CD4-positive, alpha-beta memory T cell (primary cell): ENCODE results near the gene ANKRD33B. TPM values are rescaled to one million over a fixed set of nuclear protein-coding genes. Genes with fewer than 3 reads are reported as not detected.
"Not testable (repeated sequence)": the region's sequence is repeated elsewhere in the genome, so short reads cannot be mapped to it uniquely, and the experiment has no call there.

ENCODE experiments used
- CTCF ChIA-PET: fragments of 350-600 bp; sonication (Branson Sonifier 250); formaldehyde crosslinking; loops from one replicate; lab custom pipeline; 2021; ENCODE audit warnings: inconsistent platforms; ENCODE audit not compliant: partially characterized antibody; lab: Charles Lee
- POLR2A ChIA-PET: fragments of 350-600 bp; sonication (Branson Sonifier 250); formaldehyde crosslinking; loops from one replicate; lab custom pipeline; 2021; ENCODE audit not compliant: partially characterized antibody; lab: Charles Lee
- DNase-seq, 5 donors: peaks; one replicate each; pipeline versions ENCODE4 v3.0.0 to v3.0.0-alpha.2; 2020 to 2022; ENCODE audit warnings: mixed read lengths in 1 of 5
- H3K27ac ChIP-seq: one replicate; pipeline ENCODE4 v1.7.0; 2013; ENCODE audit warnings: low read depth, low read length
- H3K27me3 ChIP-seq: 2 replicates; pipeline ENCODE4 v1.7.0; 2013; ENCODE audit warnings: mild to moderate bottlenecking, low read length, moderate library complexity; ENCODE audit not compliant: insufficient read depth
- H3K36me3 ChIP-seq: 2 replicates; pipeline ENCODE4 v1.7.0; 2013; ENCODE audit warnings: mild to moderate bottlenecking, low read length, moderate library complexity; ENCODE audit not compliant: insufficient read depth
- H3K4me1 ChIP-seq: 2 replicates; pipeline ENCODE4 v1.7.0; 2013; ENCODE audit warnings: mild to moderate bottlenecking, low read length, moderate library complexity; ENCODE audit not compliant: insufficient read depth
- H3K4me3 ChIP-seq, 2 donors: one replicate each; pipeline ENCODE4 v1.7.0; 2013; ENCODE audit warnings: low read length in 2 of 2, mild to moderate bottlenecking in 1 of 2
- H3K9me3 ChIP-seq, 2 donors: one replicate each; pipeline ENCODE4 v1.7.0; 2013; ENCODE audit warnings: low read length in 2 of 2, control low read depth in 1 of 2; ENCODE audit not compliant: control insufficient read depth in 1 of 2
- H3K27ac Mint-ChIP-seq, 7 donors: one replicate each; pipeline ENCODE4 v1.8.0; 2020 to 2021; ENCODE audit warnings: mixed read lengths in 7 of 7, mild to moderate bottlenecking in 6 of 7, inconsistent platforms in 3 of 7, moderate library complexity in 3 of 7
- H3K27me3 Mint-ChIP-seq, 2 donors: one replicate each; pipeline ENCODE4 v1.8.0; 2020 to 2021; ENCODE audit warnings: mixed read lengths in 2 of 2
- H3K36me3 Mint-ChIP-seq, 2 donors: one replicate each; pipeline ENCODE4 v1.8.0; 2020 to 2021; ENCODE audit warnings: mixed read lengths in 2 of 2, inconsistent platforms in 1 of 2, mild to moderate bottlenecking in 1 of 2
- H3K4me1 Mint-ChIP-seq, 4 donors: one replicate each; pipeline ENCODE4 v1.8.0; 2020 to 2021; ENCODE audit warnings: mixed read lengths in 4 of 4, mild to moderate bottlenecking in 1 of 4
- H3K4me3 Mint-ChIP-seq, 8 donors: one replicate each; pipeline ENCODE4 v1.8.0; 2020 to 2021; ENCODE audit warnings: mixed read lengths in 8 of 8, mild to moderate bottlenecking in 7 of 8, moderate library complexity in 6 of 8, inconsistent platforms in 3 of 8
- H3K9me3 Mint-ChIP-seq, 8 donors: one replicate each; pipeline ENCODE4 v1.8.0; 2020 to 2021; ENCODE audit warnings: mixed read lengths in 8 of 8, mild to moderate bottlenecking in 5 of 8, inconsistent platforms in 3 of 8, moderate library complexity in 1 of 8
- intact Hi-C: fragments of 100-400 bp; cut with micrococcal nuclease; formaldehyde crosslinking; loops from one replicate; pipeline ENCODE4 v1.15.1; 2023
- polyA plus RNA-seq, 2 donors: library from polyadenylated mRNA; unstranded; fragments of 300-500 nt; fragmentation: Illumina TruSeq; gene quantifications; one replicate each; pipeline ENCODE4 v1.2.3, GENCODE V29; 2021
- total RNA-seq, 2 experiments: library from RNA; stranded (reverse); gene quantifications; one replicate each; pipeline ENCODE4 v1.2.3, GENCODE V29; 2021

Gene ANKRD33B
- total and polyA plus RNA-seq, 4 experiments from 2014 or later = 0.05 to 2.3 (median 1.2) TPM

- ChIA-PET CTCF (interaction anchor here (1.9 kb wide), 1 partner anchor 26 kb away, joined by 5 read pairs; no protein-coding TSS in a partner anchor), POLR2A (no interaction called here)
- peaks cover 14% of the 10 kb centered on the region for H3K4me1 ChIP-seq
- H3K27me3 ChIP-seq = no peaks in the 10 kb centered on the region
- H3K27me3 Mint-ChIP-seq = peaks cover 0 to 5% of the 10 kb centered on the region in 2 donors
- H3K9me3 ChIP-seq = no peaks in the 10 kb centered on the region
- peak overlapping the region in 7 of 8 donors; percentile 18 to 84 (median 68) for H3K4me3 Mint-ChIP-seq
- intact Hi-C loops = no loop called here
- no peak for DNase-seq
- H3K4me1 Mint-ChIP-seq = peaks cover 8 to 20% (median 13%) of the 10 kb centered on the region in 4 donors
- H3K36me3 Mint-ChIP-seq = peaks cover 0 to 5% of the 10 kb centered on the region in 2 donors
- H3K27ac ChIP-seq = no peak overlapping the region
- H3K9me3 Mint-ChIP-seq = peaks cover 0 to 5% (median 0%) of the 10 kb centered on the region in 8 donors
- peak overlapping the region in 1 of 7 donors; percentile 84 for H3K27ac Mint-ChIP-seq
- no peak overlapping the region for H3K4me3 ChIP-seq
- no peaks in the 10 kb centered on the region for H3K36me3 ChIP-seq
Observed at GRCh38 chr5:10601246-10602030, 37.6 kb downstream of the ANKRD33B start.

- Mint-ChIP-seq H3K4me1 (peaks cover 12 to 14% (median 13%) of the 10 kb centered on the region in 4 donors), H3K4me3 (no peak overlapping the region), H3K9me3 (peaks cover 0 to 3% (median 0%) of the 10 kb centered on the region in 8 donors), H3K27me3 (peaks cover 0 to 5% of the 10 kb centered on the region in 2 donors), H3K36me3 (peaks cover 0 to 5% of the 10 kb centered on the region in 2 donors), H3K27ac (no peak overlapping the region)
- Histone ChIP-seq H3K36me3 (no peaks in the 10 kb centered on the region), H3K4me1 (peaks cover 11% of the 10 kb centered on the region), H3K9me3 (no peaks in the 10 kb centered on the region), H3K27me3 (no peaks in the 10 kb centered on the region), H3K27ac (no peak overlapping the region), H3K4me3 (no peak overlapping the region)
- no peak for DNase-seq
- intact Hi-C loops = no loop called here
- ChIA-PET CTCF (interaction anchor here (0.8 kb wide), 1 partner anchor 9 kb away, joined by 3 read pairs; no protein-coding TSS in a partner anchor), POLR2A (no interaction called here)
Observed at GRCh38 chr5:10602031-10602806, 38.3 kb downstream of the ANKRD33B start.

- no peak for DNase-seq
- Mint-ChIP-seq H3K27me3 (peaks cover 0 to 3% of the 10 kb centered on the region in 2 donors), H3K36me3 (peaks cover 0 to 5% of the 10 kb centered on the region in 2 donors), H3K4me3 (no peak overlapping the region), H3K9me3 (no peaks in the 10 kb centered on the region), H3K4me1 (peaks cover 6 to 20% (median 11%) of the 10 kb centered on the region in 4 donors), H3K27ac (no peak overlapping the region)
- Histone ChIP-seq H3K9me3 (no peaks in the 10 kb centered on the region), H3K4me1 (peaks cover 11% of the 10 kb centered on the region), H3K4me3 (no peak overlapping the region), H3K36me3 (no peaks in the 10 kb centered on the region), H3K27me3 (no peaks in the 10 kb centered on the region), H3K27ac (no peak overlapping the region)
- intact Hi-C loops = no loop called here
- ChIA-PET CTCF (interaction anchor here (0.7 kb wide), 1 partner anchor 9 kb away, joined by 3 read pairs; no protein-coding TSS in a partner anchor), POLR2A (no interaction called here)
Observed at GRCh38 chr5:10604975-10605374, 41.1 kb downstream of the ANKRD33B start.

GRCh38 chr5:10606632-10607022 is 42.8 kb downstream of the ANKRD33B start:
- CTCF ChIA-PET = interaction anchor here (0.6 to 1.8 kb wide), 2 partner anchors 20 to 27 kb away, joined by 3 to 8 read pairs; no protein-coding TSS in a partner anchor
- H3K4me1 Mint-ChIP-seq = peaks cover under 1 to 14% (median 6%) of the 10 kb centered on the region in 4 donors
- H3K4me3 ChIP-seq, H3K9me3 ChIP-seq, POLR2A ChIA-PET, intact Hi-C loops, H3K4me1 ChIP-seq, H3K27ac ChIP-seq, H3K27me3 Mint-ChIP-seq, H3K4me3 Mint-ChIP-seq, H3K36me3 ChIP-seq, DNase-seq, H3K27me3 ChIP-seq, H3K36me3 Mint-ChIP-seq, H3K9me3 Mint-ChIP-seq: not testable (repeated sequence)
- peak overlapping the region in 1 of 7 donors; percentile 37 for H3K27ac Mint-ChIP-seq

- H3K4me3 Mint-ChIP-seq = peak overlapping the region in 1 of 8 donors; percentile 5
- H3K9me3 ChIP-seq = no peaks in the 10 kb centered on the region
- CTCF ChIA-PET = interaction anchor here (0.6 to 1.8 kb wide), 2 partner anchors 20 to 28 kb away, joined by 3 to 8 read pairs; no protein-coding TSS in a partner anchor
- no peaks in the 10 kb centered on the region for H3K9me3 Mint-ChIP-seq
- H3K27me3 Mint-ChIP-seq = peaks cover 0 to 6% of the 10 kb centered on the region in 2 donors
- POLR2A ChIA-PET = no interaction called here
- no peak overlapping the region for H3K4me3 ChIP-seq
- peak overlapping the region in 3 of 7 donors; percentile 39 to 62 (median 51) for H3K27ac Mint-ChIP-seq
- no peaks in the 10 kb centered on the region for H3K4me1 ChIP-seq
- H3K27me3 ChIP-seq = no peaks in the 10 kb centered on the region
- DNase-seq = no peak
- H3K36me3 Mint-ChIP-seq = peaks cover 0 to 5% of the 10 kb centered on the region in 2 donors
- intact Hi-C loops = no loop called here
- H3K36me3 ChIP-seq = no peaks in the 10 kb centered on the region
- peaks cover 0 to 12% (median 5%) of the 10 kb centered on the region in 4 donors for H3K4me1 Mint-ChIP-seq
- no peak overlapping the region for H3K27ac ChIP-seq
Observed at GRCh38 chr5:10607023-10607665, 43.3 kb downstream of the ANKRD33B start.

GRCh38 chr5:10607666-10608073 is 43.8 kb downstream of the ANKRD33B start:
- Mint-ChIP-seq H3K27me3 (peaks cover 0 to 6% of the 10 kb centered on the region in 2 donors), H3K4me3 (no peak overlapping the region), H3K9me3 (no peaks in the 10 kb centered on the region), H3K4me1 (peaks cover 0 to 12% (median 5%) of the 10 kb centered on the region in 4 donors), H3K27ac (no peak overlapping the region), H3K36me3 (peaks cover 0 to 5% of the 10 kb centered on the region in 2 donors)
- Histone ChIP-seq H3K36me3 (no peaks in the 10 kb centered on the region), H3K4me1 (no peaks in the 10 kb centered on the region), H3K27me3 (no peaks in the 10 kb centered on the region), H3K27ac (no peak overlapping the region), H3K4me3 (no peak overlapping the region), H3K9me3 (no peaks in the 10 kb centered on the region)
- ChIA-PET CTCF (interaction anchor here (1.8 kb wide), 1 partner anchor 19 kb away, joined by 8 read pairs; no protein-coding TSS in a partner anchor), POLR2A (no interaction called here)
- no peak for DNase-seq
- intact Hi-C loops = no loop called here
